ENCODE measurements around the gene FOXN3.

Gene FOXN3

DNA sequence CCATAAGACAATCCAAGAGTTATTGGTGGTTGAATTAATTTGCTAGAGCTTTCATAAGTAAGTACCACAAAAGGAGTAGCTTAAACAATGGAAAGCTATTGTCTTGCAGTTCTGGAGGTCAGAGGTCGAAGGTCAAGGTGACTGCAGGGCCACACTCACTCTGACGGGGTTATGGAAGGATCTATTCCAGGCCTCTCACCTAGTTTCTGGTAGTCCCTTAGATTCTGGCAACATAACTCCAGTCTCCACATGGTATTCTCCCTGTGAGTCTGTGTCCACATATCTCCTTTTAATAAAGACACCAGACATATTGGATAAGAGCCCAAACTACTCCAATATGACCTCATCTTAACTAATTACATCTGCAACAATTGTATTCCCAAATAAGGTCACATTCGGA is 273.4 kb downstream of the FOXN3 start:
- TF ChIP-seq, protein P1, sequence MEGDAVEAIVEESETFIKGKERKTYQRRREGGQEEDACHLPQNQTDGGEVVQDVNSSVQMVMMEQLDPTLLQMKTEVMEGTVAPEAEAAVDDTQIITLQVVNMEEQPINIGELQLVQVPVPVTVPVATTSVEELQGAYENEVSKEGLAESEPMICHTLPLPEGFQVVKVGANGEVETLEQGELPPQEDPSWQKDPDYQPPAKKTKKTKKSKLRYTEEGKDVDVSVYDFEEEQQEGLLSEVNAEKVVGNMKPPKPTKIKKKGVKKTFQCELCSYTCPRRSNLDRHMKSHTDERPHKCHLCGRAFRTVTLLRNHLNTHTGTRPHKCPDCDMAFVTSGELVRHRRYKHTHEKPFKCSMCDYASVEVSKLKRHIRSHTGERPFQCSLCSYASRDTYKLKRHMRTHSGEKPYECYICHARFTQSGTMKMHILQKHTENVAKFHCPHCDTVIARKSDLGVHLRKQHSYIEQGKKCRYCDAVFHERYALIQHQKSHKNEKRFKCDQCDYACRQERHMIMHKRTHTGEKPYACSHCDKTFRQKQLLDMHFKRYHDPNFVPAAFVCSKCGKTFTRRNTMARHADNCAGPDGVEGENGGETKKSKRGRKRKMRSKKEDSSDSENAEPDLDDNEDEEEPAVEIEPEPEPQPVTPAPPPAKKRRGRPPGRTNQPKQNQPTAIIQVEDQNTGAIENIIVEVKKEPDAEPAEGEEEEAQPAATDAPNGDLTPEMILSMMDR (IDR thresholded peaks at IDR 0.05; ENCODE audit: insufficient read depth, low read depth, low read length, missing control alignments), result no peak
- no peak for DNase-seq (ENCODE audit: low read depth)
- H3K4me3 ChIP-seq (ENCODE audit: low read length), result no peak overlapping the region

GRCh38 chr14:89142366-89142765 is 274.7 kb downstream of the FOXN3 start:
- no peak overlapping the region for H3K4me3 ChIP-seq (ENCODE audit: low read length)
- TF ChIP-seq, protein P1 (IDR thresholded peaks at IDR 0.05; ENCODE audit: insufficient read depth, low read depth, low read length, missing control alignments), result no peak
- DNase-seq (ENCODE audit: low read depth), result no peak

DNA sequence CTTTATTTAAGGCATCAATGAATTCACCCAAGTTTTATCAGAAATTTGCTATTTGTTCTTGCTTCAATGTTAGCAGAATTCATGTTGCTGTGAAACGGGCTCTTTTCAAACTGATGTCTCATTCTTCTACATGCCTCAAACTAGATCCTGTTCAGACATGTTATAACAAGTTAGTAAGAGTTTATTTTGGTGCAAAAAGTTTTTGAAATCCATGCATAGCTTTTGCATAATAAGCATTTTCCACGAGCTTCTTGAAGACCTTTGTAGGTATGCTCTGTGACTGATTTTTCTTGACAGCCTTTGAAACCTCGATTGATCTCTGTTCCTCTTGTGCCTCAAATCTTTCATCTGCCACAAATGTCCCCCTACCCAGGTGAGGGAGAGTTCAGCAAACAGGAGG is 275.2 kb downstream of the FOXN3 start:
- peak; percentile 71 for DNase-seq (ENCODE audit: low read depth)
- TF ChIP-seq, protein P1 (IDR thresholded peaks at IDR 0.05; ENCODE audit: insufficient read depth, low read depth, low read length, missing control alignments), result no peak
- H3K4me3 ChIP-seq (ENCODE audit: low read length), result no peak overlapping the region

GRCh38 chr14:89140326-89140725 is 276.7 kb downstream of the FOXN3 start:
- TF ChIP-seq, protein P1 (IDR thresholded peaks at IDR 0.05; ENCODE audit: insufficient read depth, low read depth, low read length, missing control alignments), result no peak
- no peak for DNase-seq (ENCODE audit: low read depth)
- H3K4me3 ChIP-seq (ENCODE audit: low read length), result no peak overlapping the region

GRCh38 chr14:89139404-89140247 is 277.4 kb downstream of the FOXN3 start:
- peak; percentile 45 for DNase-seq (ENCODE audit: low read depth)
- TF ChIP-seq, protein P1 (IDR thresholded peaks at IDR 0.05; ENCODE audit: insufficient read depth, low read depth, low read length, missing control alignments), result no peak
- no peak overlapping the region for H3K4me3 ChIP-seq (ENCODE audit: low read length)

- no peak for DNase-seq (ENCODE audit: low read depth)
- TF ChIP-seq, protein P1 (IDR thresholded peaks at IDR 0.05; ENCODE audit: insufficient read depth, low read depth, low read length, missing control alignments), result no peak
- no peak overlapping the region for H3K4me3 ChIP-seq (ENCODE audit: low read length)
These were observed 278.2 kb downstream of the FOXN3 start for GRCh38 chr14:89138846-89139245.
